DOHH2 (cell line): ENCODE data around the gene PPID.

Experiments used
- H3F3A ChIP-seq: fragments of 200-600 bp; sonication (generic), shearing (Covaris generic); 2 replicates; pipeline ENCODE4 v1.6.0; 2016; ENCODE audit warnings: antibody characterized with exemption, mild to moderate bottlenecking; ENCODE audit not compliant: control insufficient read depth, insufficient read depth
- H3K27ac ChIP-seq: fragments of 200-600 bp; sonication (generic); 2 replicates; pipeline ENCODE4 v1.5.1; 2014; ENCODE audit warnings: low read depth, mild to moderate bottlenecking, low read length, moderate library complexity
- H3K27me3 ChIP-seq: fragments of 200-600 bp; sonication (generic); 2 replicates; pipeline ENCODE4 v1.6.1; 2014; ENCODE audit warnings: mild to moderate bottlenecking, low read length, mixed read lengths; ENCODE audit not compliant: control insufficient read depth
- H3K36me3 ChIP-seq: fragments of 200-600 bp; sonication (generic); 2 replicates; pipeline ENCODE4 v1.6.1; 2014; ENCODE audit warnings: mild to moderate bottlenecking, low read length, moderate library complexity, mixed read lengths; ENCODE audit not compliant: control insufficient read depth
- H3K4me1 ChIP-seq: fragments of 200-600 bp; sonication (generic); 2 replicates; pipeline ENCODE4 v1.6.1; 2014; ENCODE audit warnings: mild to moderate bottlenecking, low read length, mixed read lengths; ENCODE audit not compliant: control insufficient read depth
- H3K4me2 ChIP-seq: fragments of 200-600 bp; sonication (generic); 2 replicates; pipeline ENCODE4 v1.6.0; 2014; ENCODE audit warnings: mild to moderate bottlenecking, low read length, moderate library complexity
- H3K4me3 ChIP-seq: fragments of 200-600 bp; sonication (generic); 2 replicates; pipeline ENCODE4 v1.5.1; 2014; ENCODE audit warnings: mild to moderate bottlenecking, low read length, mixed read lengths
- H3K79me2 ChIP-seq: fragments of 200-600 bp; sonication (generic); 2 replicates; pipeline ENCODE4 v1.6.1; 2014; ENCODE audit warnings: mild to moderate bottlenecking, low read length, mixed read lengths; ENCODE audit not compliant: control insufficient read depth
- H3K9me2 ChIP-seq: fragments of 200-600 bp; sonication (generic); replicated peaks from 2 replicates; pipeline ENCODE4 v1.6.1; 2014; ENCODE audit warnings: mild to moderate bottlenecking, low read length, mixed read lengths; ENCODE audit not compliant: control insufficient read depth
- H3K9me3 ChIP-seq: fragments of 200-600 bp; sonication (generic); 2 replicates; pipeline ENCODE4 v1.6.1; 2014; ENCODE audit warnings: antibody characterized with exemption, low read length, mixed read lengths; ENCODE audit not compliant: control insufficient read depth, insufficient read depth
- H4K20me1 ChIP-seq: fragments of 200-600 bp; sonication (generic); 2 replicates; pipeline ENCODE4 v1.6.0; 2014; ENCODE audit warnings: low read depth, mild to moderate bottlenecking, antibody characterized with exemption, low read length, moderate library complexity; ENCODE audit not compliant: control insufficient read depth, insufficient read depth
- EZH2phosphoT487 ChIP-seq: fragments of 200-600 bp; sonication (generic); IDR thresholded peaks from 2 replicates; pipeline ENCODE4 v1.6.1; 2017; ENCODE audit warnings: borderline replicate concordance, mild to moderate bottlenecking, antibody characterized with exemption, low read length, moderate library complexity, mixed read lengths
- TF ChIP-seq, protein P1 (sequence below): fragments of 200-600 bp; sonication (generic); IDR thresholded peaks from one replicate; pipeline ENCODE4 v1.5.1; 2014; ENCODE audit warnings: antibody characterized with exemption, mild to moderate bottlenecking, low read depth, low read length; ENCODE audit not compliant: poor library complexity, severe bottlenecking

The PPID gene

GRCh38 chr4:158741326-158742021 is 18.3 kb upstream of the PPID start:
- no peak overlapping the region for H3K4me3 ChIP-seq
- H3K4me2 ChIP-seq, result no peak overlapping the region
- H4K20me1 ChIP-seq, result no peaks in the 10 kb centered on the region
- H3K36me3 ChIP-seq, result no peaks in the 10 kb centered on the region
- no peak overlapping the region for H3K27ac ChIP-seq
- TF ChIP-seq, protein P1, sequence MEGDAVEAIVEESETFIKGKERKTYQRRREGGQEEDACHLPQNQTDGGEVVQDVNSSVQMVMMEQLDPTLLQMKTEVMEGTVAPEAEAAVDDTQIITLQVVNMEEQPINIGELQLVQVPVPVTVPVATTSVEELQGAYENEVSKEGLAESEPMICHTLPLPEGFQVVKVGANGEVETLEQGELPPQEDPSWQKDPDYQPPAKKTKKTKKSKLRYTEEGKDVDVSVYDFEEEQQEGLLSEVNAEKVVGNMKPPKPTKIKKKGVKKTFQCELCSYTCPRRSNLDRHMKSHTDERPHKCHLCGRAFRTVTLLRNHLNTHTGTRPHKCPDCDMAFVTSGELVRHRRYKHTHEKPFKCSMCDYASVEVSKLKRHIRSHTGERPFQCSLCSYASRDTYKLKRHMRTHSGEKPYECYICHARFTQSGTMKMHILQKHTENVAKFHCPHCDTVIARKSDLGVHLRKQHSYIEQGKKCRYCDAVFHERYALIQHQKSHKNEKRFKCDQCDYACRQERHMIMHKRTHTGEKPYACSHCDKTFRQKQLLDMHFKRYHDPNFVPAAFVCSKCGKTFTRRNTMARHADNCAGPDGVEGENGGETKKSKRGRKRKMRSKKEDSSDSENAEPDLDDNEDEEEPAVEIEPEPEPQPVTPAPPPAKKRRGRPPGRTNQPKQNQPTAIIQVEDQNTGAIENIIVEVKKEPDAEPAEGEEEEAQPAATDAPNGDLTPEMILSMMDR, result no peak
- TF ChIP-seq EZH2phosphoT487, result no peak
- no peaks in the 10 kb centered on the region for H3F3A ChIP-seq
- no peaks in the 10 kb centered on the region for H3K9me3 ChIP-seq
- H3K9me2 ChIP-seq, result no peaks in the 10 kb centered on the region
- no peaks in the 10 kb centered on the region for H3K4me1 ChIP-seq
- no peaks in the 10 kb centered on the region for H3K79me2 ChIP-seq
- peaks cover 5% of the 10 kb centered on the region for H3K27me3 ChIP-seq

- H4K20me1 ChIP-seq, result no peaks in the 10 kb centered on the region
- H3K27ac ChIP-seq, result no peak overlapping the region
- no peaks in the 10 kb centered on the region for H3F3A ChIP-seq
- no peaks in the 10 kb centered on the region for H3K9me3 ChIP-seq
- H3K4me1 ChIP-seq, result no peaks in the 10 kb centered on the region
- no peaks in the 10 kb centered on the region for H3K9me2 ChIP-seq
- no peaks in the 10 kb centered on the region for H3K79me2 ChIP-seq
- H3K4me3 ChIP-seq, result no peak overlapping the region
- no peak for TF ChIP-seq EZH2phosphoT487
- TF ChIP-seq, protein P1, result no peak
- peaks cover 5% of the 10 kb centered on the region for H3K27me3 ChIP-seq
- H3K36me3 ChIP-seq, result no peaks in the 10 kb centered on the region
- H3K4me2 ChIP-seq, result no peak overlapping the region
Measured at GRCh38 chr4:158739600-158739999, 16.4 kb upstream of the PPID start.

GRCh38 chr4:158738866-158739265 is 15.7 kb upstream of the PPID start:
- H3K4me2 ChIP-seq, result no peak overlapping the region
- no peaks in the 10 kb centered on the region for H3K79me2 ChIP-seq
- H3K4me3 ChIP-seq, result no peak overlapping the region
- no peaks in the 10 kb centered on the region for H3K36me3 ChIP-seq
- H3K9me2 ChIP-seq, result no peaks in the 10 kb centered on the region
- no peaks in the 10 kb centered on the region for H3K4me1 ChIP-seq
- no peaks in the 10 kb centered on the region for H3F3A ChIP-seq
- no peaks in the 10 kb centered on the region for H4K20me1 ChIP-seq
- H3K27me3 ChIP-seq, result peaks cover 5% of the 10 kb centered on the region
- no peaks in the 10 kb centered on the region for H3K9me3 ChIP-seq
- H3K27ac ChIP-seq, result no peak overlapping the region
- TF ChIP-seq, protein P1, result no peak
- no peak for TF ChIP-seq EZH2phosphoT487
